Colon (tissue), 2 donors: ENCODE results near the gene GATA1.
"Not testable (repeated sequence)": the region's sequence is repeated elsewhere in the genome, so short reads cannot be mapped to it uniquely, and the experiment has no call there.

Experiments
- FAIRE-seq: peaks from 2 replicates; lab custom pipeline; 2012; peaks lifted over from hg19 to GRCh38; lab: Jason Lieb, UNC
- donor health status: control.
- donor health status: control.

GATA1 gene

GRCh38 chrX:48814722-48815121, 28.3 kb downstream of the GATA1 start:
- no peak for FAIRE-seq

- no peak for FAIRE-seq
Measured at GRCh38 chrX:48815266-48815665, 28.9 kb downstream of the GATA1 start.

- no peak for FAIRE-seq
Measured at GRCh38 chrX:48816014-48816810, 29.8 kb downstream of the GATA1 start.

GRCh38 chrX:48818098-48818497, 31.7 kb downstream of the GATA1 start:
- FAIRE-seq = no peak

GRCh38 chrX:48818866-48819265, 32.5 kb downstream of the GATA1 start:
- FAIRE-seq = no peak

- FAIRE-seq = not testable (repeated sequence)
Measured at GRCh38 chrX:48819394-48819793, 33.0 kb downstream of the GATA1 start.

GRCh38 chrX:48823053-48823452, 36.7 kb downstream of the GATA1 start:
- no peak for FAIRE-seq

GRCh38 chrX:48824066-48824465, 37.7 kb downstream of the GATA1 start:
- no peak for FAIRE-seq

GRCh38 chrX:48826135-48826875, 39.9 kb downstream of the GATA1 start, which contains the start of gene ERAS:
ERAS (plus strand) TSS chrX:48826513; CDS start chrX:48829124, 2,611 bp downstream.
- FAIRE-seq = no peak

- no peak for FAIRE-seq
Measured at GRCh38 chrX:48826876-48827653, 40.7 kb downstream of the GATA1 start.

GRCh38 chrX:48827654-48827968, 41.2 kb downstream of the GATA1 start:
- no peak for FAIRE-seq

GRCh38 chrX:48829016-48829735, 42.8 kb downstream of the GATA1 start:
- FAIRE-seq = no peak

- FAIRE-seq = no peak
Measured at GRCh38 chrX:48831136-48831908, 44.9 kb downstream of the GATA1 start.

GRCh38 chrX:48831909-48832291, 45.5 kb downstream of the GATA1 start:
- FAIRE-seq = no peak

- FAIRE-seq = no peak
Measured at GRCh38 chrX:48833542-48834138, 47.2 kb downstream of the GATA1 start.

GRCh38 chrX:48834383-48834709, 48.0 kb downstream of the GATA1 start:
- no peak for FAIRE-seq

- FAIRE-seq = no peak
Measured at GRCh38 chrX:48835524-48836329, 49.3 kb downstream of the GATA1 start, which contains the start of gene PCSK1N. PCSK1N (minus strand) TSS chrX:48835610; CDS start chrX:48835532, 78 bp downstream.

GRCh38 chrX:48839686-48840085, 53.3 kb downstream of the GATA1 start:
- FAIRE-seq = no peak
